DMS53 treated with DMSO at 0.1 percent for 48 hours (cell line): ENCODE results near the gene SQSTM1.
"Not testable (repeated sequence)": the region's sequence is repeated elsewhere in the genome, so short reads cannot be mapped to it uniquely, and the experiment has no call there.

ENCODE experiments used
- DNase-seq: peaks from one replicate; lab custom pipeline; 2025; ENCODE audit not compliant: unreplicated experiment; lab: John Stamatoyannopoulos, UW

SQSTM1 gene

DNA sequence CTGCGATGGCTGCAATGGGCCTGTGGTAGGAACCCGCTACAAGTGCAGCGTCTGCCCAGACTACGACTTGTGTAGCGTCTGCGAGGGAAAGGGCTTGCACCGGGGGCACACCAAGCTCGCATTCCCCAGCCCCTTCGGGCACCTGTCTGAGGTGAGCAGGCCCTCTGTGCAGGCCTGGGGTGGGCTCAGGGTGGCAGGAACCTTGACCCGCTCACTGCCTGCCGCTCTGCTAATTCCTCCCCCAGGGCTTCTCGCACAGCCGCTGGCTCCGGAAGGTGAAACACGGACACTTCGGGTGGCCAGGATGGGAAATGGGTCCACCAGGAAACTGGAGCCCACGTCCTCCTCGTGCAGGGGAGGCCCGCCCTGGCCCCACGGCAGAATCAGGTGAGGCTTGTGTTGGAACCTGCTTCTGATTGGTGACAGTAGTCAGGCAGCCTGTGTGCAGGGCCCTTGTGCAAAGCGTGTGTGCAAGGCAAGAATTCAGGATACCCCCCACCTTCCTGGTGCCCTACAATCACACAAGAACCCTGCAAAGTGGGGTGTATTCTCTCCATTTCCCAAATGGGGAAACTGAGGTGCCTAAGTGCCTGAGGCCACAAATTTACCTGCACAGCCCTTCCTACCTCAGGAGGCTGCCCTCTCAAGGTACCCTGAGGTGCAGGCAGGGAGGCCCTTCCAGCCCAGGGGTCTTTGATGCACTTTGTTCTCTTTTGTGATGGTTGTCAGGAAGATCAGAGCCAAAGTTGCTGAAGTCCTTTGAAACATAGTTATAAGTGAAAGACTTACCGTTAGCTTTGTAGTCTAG, 3.4 kb downstream of the SQSTM1 start:
- no peak for DNase-seq

GRCh38 chr5:179824745-179825112, 4.0 kb downstream of the SQSTM1 start:
- no peak for DNase-seq

GRCh38 chr5:179825655-179826182, 5.0 kb downstream of the SQSTM1 start:
- DNase-seq: no peak

- DNase-seq: no peak
Observed at GRCh38 chr5:179827680-179828079, 7.0 kb downstream of the SQSTM1 start.

GRCh38 chr5:179828756-179829421, 8.2 kb downstream of the SQSTM1 start:
- DNase-seq: no peak

DNA sequence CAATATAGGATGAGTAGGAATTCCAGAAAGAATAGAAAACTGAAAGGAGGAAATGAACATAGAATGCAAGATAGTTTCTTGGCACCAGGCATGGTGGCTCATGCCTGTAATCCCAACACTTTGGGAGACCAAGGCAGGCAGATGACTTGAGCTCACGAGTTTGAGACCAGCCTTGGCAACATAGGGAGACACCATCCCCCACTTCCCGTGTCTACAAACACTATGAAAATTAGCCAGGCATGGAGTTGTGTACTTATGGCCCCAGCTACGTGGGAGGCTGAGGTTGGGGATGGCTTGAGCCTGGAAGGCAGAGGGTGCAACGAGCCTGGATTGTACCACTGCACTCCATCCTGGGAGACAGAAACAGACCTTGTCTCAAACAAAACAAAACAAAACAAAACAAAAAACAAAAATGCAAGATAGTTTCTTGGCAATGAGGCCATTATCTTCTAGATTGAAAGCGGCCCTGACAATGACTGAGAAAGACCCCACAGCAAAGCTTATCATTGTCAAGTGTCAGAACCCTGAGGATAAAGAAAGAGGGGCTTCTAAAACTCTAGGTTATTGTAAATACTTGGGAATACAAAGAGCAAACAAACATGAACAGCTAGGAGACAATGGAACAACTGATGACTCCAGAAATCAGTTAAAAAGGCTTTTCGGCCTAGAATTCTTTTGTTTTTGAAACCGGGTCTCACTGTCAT, 9.2 kb downstream of the SQSTM1 start:
- no peak for DNase-seq

DNA sequence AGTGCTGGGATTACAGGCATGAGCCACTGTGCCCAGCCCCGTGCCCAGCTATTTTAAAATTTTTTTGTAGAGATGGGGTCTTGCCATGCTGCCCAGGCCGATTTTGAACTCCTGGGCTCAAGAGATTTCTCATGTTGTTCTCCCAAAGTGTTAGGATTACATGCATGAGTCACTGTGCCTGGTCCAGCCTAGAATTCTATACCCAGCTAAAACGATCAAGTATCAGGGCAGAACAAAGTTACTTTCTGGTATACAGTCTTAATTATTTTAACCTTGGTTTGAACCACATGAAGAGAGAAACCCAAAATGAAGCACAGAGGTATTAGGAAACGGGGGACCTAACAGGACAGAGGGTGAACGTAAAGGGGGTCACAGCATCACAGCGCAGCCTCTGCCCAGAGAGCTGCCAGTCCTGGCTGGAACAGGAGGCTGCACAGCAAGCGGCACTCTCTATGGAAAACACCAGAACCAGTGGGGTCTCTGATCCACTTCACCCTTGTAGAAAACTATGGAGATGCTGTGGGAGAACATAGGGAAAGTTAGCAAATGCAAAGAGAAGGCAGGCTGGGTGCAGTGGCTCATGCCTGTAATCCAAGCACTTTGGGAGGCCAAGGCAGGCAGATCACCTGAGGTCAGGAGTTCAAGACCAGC, 10.2 kb downstream of the SQSTM1 start:
- DNase-seq: no peak

DNA sequence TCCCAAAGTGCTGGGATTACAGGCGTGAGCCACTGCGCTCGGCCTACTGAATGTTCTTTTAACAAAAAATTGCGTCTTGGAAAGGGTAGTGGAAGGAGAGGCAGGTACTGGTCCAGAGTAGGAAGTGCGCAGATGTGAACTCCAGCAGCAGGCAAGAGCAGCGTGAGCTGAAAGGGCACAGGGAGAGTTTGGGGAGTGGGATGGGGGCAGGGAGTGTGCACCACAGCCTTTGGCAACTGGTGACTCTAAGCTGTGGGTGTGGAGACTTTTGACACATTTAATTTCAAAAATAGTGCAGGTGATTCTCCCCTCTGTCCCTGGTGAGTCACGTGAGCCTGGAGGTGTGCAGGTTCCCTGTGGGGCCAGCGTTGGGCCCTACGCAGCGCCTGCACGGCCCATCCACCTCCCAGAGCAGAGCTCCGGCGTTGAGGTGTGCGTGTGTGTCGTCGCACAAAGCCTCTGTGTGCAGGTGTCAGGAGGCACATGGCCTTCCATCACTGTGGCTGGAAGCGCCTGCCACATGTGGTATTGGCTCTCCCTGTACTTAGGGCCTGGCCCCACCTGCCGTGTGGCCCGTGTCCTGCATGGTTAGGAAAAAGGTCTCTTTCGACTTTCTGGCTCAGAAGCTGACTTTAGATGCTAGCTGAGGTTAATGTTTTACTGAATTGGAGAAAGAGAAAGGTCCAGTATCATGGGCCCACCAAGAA, 11.5 kb downstream of the SQSTM1 start:
- no peak for DNase-seq

GRCh38 chr5:179833056-179833708, 12.5 kb downstream of the SQSTM1 start:
- DNase-seq: no peak

DNA sequence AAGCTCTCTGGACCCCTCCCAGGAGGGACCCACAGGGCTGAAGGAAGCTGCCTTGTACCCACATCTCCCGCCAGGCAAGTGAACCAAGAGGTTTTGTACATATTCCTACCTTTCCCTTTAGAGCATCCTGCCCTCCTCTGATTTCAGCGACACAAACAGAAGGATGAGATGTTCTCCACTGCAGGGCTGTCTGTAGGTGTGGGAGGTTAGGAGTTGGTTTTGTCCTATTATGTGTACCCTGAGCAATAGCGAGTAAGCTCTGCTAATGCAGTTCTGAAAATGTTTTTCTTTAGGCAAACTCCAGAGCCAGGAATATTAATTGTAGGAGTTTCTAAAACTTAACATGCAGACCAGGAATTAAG, 13.0 kb downstream of the SQSTM1 start:
- DNase-seq: no peak

GRCh38 chr5:179834120-179834519, 13.4 kb downstream of the SQSTM1 start:
- no peak for DNase-seq

DNA sequence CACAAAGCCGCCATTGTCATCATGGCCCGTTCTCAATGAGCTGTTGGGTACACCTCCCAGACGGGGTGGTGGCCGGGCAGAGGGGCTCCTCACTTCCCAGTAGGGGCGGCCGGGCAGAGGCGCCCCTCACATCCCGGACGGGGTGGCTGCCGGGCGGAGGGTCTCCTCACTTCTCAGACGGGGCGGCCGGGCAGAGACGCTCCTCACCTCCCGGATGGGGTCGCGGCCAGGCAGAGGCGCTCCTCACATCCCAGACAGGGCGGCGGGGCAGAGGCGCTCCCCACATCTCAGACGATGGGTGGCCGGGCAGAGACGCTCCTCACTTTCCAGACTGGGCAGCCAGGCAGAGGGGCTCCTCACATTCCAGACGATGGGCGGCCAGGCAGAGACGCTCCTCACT, 14.2 kb downstream of the SQSTM1 start:
- DNase-seq: not testable (repeated sequence)

- no peak for DNase-seq
Observed at GRCh38 chr5:179836225-179837019, 15.7 kb downstream of the SQSTM1 start.

GRCh38 chr5:179837076-179838011, 16.6 kb downstream of the SQSTM1 start:
- no peak for DNase-seq

DNA sequence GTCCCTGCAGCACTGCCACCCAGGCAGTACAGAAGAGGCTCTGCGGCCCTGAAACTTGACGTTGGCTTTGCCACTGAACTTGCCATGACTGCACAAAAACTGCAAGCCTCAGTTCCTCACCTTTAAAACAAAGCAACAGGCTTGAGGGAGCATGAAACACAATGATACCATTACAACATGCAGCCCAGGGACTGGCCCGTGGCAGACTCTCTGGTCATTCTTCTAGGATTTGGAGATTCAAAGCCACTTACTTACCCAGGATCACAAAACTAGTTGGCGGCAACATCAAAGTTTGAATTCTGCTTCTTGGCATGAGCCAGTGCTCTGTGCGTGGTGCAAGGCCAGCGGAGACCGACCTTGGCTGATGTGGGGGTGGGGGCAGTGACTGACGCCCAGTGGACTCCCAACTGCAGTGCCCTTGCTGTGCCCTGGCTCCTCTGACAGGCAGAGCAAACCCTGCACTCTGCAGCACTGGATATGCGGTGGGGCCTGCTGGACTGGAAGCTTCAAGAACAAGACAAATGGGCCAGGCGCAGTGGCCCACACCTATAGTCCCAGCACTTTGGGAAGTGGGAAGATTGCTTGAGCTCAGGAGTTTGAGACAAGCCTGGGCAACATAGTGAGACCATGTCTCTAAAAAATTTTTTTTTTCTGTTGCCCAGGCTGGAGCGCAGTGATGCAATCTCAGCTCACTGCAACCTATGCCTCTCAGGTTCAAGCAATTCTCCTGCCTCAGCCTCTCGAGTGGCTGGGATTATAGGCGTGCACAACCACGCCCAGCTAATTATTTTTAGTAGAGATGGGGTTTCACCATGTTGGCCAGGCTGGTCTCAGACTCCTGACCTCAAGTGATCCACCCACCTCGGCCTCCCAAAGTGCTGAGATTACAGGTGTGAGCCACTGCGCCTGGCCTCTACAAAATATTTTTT, 18.9 kb downstream of the SQSTM1 start:
- DNase-seq: no peak

- DNase-seq: no peak
Observed at GRCh38 chr5:179840321-179840720, 19.6 kb downstream of the SQSTM1 start.

DNA sequence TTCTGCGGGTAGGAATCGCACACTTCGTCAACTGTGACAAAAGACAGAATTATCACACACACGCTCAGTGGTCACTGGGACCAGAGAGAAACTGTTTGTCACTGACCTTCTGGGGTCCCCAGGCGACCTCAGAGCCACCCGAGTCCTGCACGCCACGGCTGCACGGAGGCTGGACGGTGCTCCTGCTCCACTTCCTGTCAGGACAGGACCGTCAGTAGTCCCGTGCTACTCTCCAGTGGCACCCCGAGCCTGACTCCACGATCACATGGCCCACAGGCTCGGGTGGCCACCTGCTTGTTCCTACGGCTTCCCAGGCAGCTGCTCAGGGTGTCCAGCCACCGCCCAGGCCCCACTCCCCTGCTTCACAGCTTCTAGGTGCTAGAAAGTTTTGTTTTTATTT, 20.1 kb downstream of the SQSTM1 start:
- DNase-seq: no peak
